GM19240 (cell line): ENCODE data around the gene WNK2.
"Not testable (repeated sequence)": the region's sequence is repeated elsewhere in the genome, so short reads cannot be mapped to it uniquely, and the experiment has no call there.

Experiments used
- DNase-seq: peaks from one replicate; pipeline ENCODE4 v3.0.0; 2011; ENCODE audit warnings: low spot score; ENCODE audit not compliant: insufficient read length

WNK2 gene

DNA sequence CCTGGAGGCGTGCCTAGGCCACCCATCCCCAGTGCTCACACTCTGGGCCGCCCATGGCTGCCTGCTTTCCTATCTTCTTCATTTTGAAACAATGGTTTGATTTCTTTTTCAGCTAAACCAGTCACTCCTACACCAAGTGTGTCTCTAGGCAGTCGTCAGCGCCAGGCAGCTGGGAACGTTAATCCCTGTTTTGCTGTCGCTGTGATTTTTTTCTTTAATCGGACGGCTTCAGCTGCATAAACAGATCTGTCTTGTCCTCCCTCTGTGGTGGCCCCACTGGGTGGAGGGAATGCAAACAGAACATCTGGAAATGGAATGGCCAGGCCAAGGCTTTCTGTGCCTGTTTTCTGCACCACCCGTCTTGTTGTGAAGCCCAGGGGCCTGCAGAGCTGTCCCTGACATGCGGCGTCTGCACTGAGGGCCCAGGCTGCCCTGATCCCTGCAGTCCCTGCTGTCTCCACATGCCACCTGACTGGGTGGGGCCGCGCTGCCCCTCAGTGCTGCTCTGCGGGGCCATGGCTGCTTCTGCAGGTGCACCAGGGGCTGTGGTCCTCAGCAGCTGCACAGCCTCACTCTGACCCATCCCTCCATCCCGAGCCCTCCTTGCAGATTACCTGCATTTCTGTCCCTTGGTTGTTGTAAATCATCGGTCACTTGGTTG is 51.5 kb downstream of the WNK2 start:
- no peak for DNase-seq

DNA sequence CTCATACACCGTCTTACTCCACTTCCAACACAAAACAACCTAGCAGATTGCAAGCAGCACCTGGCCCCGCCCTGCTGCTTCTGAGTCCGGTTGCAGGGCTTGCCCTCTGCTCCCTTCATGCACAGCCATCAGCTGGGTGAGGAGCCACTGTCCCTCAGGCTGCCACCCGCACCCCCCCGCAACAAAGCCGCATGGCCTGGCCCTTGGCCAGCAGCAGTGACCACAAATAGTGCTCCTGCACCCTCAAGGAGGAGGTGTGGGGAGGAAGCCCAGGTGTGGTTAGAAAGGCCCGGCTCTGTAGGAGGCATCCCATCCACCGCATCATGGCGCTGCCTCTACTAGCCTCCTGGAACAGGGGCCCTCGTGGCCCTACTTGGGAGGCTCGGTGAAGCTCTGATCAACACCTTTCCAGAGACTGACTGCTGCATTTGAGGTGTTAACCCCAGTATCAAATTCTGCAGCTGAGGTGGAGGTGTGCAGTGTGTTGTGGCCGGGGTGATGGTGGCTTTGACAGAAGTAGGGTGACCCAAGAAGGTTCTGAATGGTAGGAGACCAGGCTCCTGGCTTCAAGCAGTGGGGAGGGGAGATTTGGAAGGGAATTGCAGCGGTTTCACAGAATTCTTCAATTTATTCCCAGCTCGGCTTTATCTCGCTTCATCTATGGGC is 52.7 kb downstream of the WNK2 start:
- no peak for DNase-seq

DNA sequence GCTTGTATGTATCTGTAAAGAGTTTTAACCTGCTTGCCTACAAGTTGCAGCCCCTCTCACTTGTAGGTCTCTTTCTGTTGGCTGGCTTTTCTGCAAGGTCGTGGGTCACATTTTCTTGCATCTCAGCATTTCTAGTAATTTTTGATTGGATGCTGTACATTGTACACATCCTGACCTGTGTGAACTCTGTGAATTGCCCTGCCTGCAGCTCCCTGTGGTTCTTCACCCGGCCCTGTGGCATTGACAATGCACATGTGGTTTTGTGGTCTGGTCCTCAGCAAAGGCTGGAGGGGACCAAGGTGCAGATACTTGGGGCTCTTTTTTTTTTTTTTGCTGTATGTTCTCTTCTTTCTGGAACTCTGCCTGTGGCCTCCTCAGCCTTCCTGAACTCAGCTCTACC is 53.6 kb downstream of the WNK2 start:
- DNase-seq = no peak

DNA sequence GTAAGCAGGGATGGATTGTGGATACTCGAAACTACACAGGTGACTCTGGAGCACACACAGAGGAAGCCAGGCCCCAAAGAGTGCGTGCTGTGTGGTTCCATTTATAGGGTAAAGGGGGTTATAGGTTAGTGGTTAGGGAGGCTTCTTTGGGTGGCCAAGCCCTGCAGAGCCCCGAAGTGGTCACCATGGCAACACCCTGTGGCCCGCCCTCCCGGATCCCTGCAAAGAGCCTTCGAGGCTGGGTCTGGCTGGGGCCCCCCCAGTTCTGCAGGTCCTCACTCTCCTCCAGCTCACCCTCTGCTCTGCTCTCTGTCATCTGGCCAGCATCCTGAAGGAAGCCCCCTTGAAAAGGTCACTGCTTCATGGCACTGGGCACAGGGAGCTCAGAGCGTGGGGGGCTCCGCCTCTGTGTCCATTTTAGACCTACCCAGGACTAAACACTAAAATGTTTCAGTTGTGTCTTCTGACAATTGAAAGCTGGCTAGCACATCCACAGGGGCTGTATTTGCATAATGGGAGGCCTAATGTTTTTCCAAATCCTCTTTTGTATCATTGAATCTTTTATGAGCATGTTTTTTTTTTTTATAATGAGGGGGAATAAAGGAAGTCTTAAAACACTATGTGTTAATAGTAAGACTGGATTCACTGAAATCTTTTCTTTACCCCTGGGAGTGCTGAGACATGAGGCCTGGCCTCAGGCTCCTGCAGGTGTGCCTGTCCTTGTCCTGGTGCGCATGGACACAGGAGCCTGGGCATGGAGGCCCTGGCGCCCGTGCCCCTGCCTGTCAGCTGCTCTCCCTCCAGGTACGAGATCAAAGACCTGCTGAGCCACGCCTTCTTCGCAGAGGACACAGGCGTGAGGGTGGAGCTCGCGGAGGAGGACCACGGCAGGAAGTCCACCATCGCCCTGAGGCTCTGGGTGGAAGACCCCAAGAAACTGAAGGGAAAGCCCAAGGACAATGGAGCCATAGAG is 55.3 kb downstream of the WNK2 start:
- DNase-seq = no peak

DNA sequence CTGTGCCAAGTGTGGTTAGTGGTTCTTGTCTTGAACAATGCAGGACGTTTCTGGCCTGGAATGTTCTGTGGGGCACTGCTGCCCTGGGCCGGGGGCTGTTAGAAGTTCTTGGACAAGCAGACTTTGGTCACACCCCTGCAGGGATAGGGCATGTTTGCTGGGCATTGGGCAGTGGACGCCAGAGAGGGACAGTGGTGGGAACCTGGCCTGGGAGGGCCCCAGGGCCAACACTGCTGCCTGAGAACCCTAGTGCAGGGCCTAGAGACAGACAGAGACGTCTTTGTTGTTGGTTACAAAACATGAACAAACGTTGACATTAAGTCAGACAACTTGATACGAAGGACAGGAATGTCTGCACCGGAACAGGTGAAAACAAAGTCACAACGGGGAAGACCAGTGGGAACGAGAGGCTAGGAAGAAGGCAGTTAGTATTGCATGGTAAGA is 57.0 kb downstream of the WNK2 start:
- no peak for DNase-seq

DNA sequence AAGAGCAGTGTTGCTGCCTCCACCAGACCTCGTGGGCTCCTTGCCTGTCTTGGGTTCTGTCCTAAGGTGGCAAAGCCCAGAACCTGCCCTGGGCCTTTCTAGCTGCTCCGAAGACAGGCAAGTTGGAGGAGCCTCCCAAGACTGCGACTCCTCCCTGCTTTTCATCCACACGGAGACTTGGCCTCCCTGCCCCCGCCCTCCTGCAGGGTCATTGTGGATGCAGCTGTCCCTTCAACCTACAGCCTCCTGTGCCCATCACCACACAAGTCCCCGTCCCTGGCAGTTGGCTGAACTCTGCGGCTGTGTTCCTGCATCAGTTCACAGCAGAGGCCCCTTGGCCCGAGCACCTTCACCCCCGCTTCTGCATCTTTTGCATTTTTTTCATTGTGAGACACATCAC is 59.2 kb downstream of the WNK2 start:
- no peak for DNase-seq

DNA sequence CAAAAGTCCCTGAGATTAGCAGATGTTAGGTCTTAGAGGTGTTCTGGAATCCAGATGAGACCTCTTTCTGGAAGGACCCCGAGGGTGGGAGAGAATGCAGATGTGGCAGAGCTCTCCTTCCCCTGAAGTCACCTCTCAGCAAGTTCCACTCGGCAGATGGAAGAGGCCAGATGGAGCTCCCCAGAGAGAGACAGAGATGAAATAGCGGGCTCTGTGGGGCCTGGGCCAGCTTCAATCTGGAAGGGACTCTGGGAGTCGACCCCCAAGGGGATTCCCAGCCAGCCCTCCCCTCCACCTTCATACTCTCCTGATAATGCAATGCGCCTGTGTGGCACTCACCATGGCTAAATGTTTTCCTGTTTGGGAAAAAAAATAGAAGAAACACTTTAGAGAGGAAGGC is 60.2 kb downstream of the WNK2 start:
- no peak for DNase-seq

DNA sequence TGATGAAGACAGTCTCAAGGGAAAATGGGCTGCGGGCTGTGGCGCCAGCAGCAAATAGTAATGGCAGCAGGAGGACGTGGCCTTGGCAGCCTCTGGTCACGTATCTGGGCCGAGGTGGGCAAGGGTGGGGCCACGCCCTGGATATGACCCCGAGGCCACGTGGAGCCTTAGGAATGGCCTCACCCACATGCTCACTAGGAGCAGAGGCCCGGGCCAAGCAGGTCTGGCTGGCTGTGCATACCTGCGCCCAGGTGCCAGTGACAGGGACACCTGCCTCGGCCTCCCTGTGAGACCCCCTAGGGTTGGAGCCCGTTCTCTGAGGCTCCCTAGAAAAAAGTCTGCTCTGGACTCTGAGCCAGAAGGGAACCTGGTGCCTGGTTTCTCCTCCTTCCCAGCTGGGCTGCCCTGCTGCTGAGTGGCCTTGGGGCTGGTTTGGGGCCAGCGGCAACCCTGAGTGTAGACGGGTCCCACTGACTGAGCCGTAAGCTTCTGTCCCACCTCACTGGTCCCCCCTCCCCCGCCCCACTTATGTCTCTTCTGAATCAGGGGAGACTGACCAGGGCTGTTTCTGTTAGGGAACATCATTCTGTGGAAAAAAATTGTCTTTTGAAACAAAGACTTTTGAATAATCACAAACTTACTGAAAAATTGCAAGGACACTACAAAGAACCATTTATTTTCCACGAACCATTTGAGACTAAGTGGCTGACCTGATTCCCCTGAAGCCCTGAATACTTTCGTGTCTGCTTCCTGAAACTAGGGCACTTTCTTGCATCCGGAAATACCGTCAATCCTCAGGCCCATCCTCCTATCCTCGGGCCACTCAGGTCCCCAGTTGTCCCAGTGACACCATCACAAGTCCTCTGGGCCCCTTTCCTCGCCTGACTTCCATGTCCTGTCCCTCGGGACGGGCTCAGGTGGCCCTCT is 60.8 kb downstream of the WNK2 start:
- no peak for DNase-seq

DNA sequence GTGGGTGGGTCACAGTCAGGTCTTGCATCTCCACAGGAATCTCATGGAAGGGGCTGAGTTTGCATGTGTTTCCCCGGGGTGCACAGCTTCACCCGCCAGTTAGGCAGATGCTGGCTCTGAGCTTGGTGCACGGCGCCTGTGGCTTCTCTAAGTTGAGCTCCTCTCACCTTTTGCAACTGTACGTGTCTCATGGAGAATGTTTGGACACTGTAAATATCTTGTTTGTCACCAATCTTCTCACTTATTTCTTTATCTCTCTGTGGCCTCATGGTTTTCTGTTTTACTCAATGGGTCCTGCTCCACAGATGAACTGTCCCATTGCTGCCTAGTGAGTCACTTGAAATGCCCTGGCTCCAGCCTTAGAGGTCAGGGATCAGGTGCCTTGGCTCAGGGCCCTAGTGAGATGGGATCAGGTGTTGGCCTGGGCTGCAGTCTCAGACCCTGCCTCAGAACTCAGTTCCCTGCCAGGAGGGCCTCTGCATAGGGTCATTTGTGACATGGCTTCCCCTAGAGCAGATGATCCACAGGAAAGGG is 61.6 kb downstream of the WNK2 start:
- DNase-seq = no peak

DNA sequence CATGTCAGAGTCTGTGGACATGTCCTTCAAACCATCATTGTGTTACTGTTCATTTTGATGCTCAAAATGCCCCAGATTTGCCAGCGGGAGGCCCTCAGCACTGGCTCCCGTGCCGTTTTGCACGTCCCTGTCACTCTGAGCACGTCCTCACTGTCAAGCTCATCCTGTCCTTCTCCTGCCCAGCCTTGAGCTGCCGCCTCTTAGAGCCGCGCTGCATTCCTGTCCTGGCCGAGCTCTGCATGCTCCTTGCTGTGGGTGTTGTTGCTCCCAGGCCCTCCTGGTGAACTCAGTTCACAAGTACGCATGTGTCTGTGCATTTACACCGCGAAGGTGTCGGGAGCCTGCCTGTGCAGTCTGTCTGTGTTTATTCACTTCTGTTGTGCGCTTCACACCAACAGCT is 62.2 kb downstream of the WNK2 start:
- DNase-seq = no peak

DNA sequence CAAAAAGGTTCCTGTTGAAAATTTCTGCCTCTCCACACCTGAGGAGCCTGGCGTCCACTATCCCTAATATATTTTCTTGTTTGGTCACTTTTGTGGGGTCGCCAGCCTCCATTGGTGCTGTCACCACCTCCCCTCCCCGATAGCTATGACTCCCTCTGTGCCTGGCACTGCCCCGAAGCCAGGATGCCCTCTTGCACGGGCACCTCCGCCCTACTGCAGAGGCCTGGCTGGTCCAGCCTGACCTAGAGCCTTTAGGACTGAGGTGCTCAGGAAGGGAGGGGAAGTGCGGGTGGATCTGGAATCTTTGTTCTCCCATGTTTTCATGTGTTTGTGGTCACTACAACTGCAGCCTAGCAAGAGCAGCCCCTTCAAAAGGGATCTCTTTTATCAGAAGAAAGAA is 62.6 kb downstream of the WNK2 start:
- no peak for DNase-seq

DNA sequence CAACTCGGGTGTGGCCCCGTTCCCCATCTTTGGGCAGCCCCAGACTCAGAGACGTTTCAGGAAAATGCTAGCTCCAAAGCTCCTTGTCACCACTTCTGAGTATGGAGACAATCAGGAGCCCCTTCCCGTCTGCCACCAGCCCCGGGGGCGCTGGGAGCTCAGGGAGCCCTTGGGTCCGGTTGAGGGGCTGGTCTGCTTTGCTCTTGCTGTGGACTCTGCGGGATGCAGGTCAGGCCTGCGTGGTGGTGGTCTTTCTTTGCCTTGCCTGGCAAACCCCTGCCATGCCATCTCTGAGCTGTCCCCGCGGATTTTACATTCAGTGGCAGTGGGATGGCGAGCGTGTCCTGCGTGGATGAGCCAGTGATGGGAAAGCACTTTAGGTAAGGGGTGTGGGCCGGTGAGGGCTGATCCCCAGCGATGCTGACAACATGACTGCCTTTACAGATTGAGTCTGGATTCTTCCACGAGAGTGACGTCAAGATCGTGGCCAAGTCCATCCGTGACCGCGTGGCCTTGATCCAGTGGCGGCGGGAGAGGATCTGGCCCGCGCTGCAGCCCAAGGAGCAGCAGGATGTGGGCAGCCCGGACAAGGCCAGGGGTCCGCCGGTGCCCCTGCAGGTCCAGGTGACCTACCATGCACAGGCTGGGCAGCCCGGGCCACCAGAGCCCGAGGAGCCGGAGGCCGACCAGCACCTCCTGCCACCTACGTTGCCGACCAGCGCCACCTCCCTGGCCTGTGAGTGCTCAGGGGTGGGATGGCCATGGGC is 63.3 kb downstream of the WNK2 start:
- no peak for DNase-seq

DNA sequence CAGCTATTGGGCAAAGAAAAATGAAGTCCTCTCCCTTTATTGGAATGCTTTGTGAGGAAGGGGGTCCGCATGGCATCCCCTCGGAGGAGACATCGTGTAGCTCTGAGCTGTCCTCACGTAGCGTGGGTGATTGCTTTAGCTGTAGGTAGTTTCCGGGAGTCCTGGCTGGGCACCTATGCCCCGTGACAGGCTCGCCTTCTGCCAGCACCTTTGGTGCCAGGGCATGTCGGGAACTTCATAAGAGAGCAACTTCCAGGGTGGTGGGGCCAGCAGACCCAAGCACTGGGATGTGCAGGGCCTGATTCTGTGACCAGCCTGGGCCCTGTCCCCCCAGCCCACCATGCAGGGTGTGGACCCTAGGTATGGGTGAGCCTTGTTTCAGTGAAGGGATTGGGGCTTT is 64.0 kb downstream of the WNK2 start:
- no peak for DNase-seq

DNA sequence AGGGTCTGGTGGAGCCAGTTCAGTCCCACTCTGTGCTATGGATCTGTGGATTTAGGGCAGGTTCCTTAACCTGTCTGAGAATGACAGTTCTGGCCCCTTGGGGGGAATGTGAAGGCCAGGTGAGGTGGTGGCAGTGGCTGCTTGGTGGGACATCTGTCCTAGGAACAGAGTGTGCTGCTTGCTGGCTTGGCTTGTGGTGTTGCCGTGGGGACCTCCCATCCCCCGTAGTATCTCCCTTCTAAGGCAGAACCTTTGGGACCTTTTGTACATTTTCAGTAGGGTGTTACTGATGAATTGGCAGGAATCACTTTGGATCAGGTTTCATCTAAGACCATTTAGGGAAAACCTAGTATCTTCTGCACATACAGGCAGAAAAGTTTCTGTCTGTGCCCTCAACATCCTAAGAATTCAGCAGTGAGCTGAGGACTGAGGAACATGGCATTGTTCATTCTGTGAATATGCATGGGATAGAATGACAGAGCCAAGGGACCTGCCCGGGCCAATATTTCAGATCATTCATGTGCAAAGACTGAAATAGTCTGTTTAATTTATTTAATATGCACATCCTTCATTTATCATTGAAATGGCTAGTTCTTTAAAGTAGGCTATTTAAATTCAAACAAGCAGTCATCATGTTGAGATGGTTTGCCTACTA is 64.6 kb downstream of the WNK2 start:
- DNase-seq = no peak

DNA sequence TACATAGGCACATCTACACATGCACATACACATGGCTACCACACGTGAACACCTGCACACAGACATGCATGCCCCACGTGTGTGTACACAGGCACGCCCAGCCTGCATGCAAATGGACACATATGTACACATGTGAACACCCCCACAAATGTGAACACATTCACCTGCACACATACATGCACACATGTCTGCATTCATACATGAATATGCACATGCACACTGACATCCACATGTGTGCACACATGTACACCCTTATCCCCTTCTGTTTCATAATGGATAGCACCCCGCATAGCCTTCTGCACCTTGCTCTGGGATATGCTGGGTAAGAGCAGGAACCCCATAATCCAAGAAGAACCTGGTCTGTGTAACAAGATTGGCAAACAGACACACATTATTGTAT is 66.2 kb downstream of the WNK2 start:
- DNase-seq = no peak

DNA sequence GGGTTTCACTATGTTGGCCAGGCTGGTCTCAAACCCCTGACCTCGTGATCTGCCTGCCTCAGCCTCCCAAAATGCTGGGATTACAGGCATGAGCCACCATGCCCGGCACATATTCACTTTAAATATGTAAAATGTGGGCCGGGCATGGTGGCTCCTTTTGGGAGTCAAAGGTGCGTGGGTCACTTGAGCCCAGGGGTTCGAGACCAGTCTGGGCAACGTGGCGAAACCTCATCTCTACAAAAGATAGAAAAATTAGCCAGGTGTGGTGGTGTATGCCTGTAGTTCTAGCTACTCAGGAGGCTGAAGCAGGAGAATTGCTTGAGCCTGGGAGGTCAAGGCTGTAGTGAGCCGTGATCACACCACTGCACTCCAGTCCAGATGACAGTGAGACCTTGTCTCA is 67.4 kb downstream of the WNK2 start:
- not testable (repeated sequence) for DNase-seq

DNA sequence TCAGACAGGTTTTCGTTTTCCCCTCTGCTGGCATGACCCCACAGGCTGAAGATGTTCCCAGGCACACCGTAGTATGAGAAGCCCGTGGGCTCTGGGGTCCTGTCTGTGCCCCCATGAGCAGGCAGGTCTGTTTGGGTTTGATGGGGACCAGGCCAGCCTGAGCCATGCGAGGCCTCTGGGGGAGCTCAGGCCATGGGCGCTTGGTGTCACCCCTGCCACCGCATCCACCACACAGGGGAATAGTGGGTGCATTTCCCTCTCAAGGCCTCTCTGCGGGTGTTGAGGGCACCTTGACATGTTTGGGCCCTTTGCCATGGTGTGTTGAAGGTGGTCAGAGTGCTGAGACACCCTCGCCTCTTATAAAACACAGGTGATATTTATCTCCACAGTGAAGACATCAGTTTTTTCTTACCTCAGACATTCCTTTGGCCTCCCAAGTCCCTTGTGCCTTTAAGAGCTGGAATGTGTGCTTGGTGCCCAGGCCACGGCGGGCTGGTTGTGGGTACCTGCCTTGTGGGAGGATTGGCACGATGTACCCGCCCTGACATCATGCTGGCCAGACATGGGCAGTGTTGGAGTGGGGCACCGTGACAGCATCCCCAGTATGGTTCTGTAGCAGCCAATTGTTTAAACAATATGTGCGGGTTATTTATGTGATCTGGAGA is 68.3 kb downstream of the WNK2 start:
- DNase-seq = no peak

DNA sequence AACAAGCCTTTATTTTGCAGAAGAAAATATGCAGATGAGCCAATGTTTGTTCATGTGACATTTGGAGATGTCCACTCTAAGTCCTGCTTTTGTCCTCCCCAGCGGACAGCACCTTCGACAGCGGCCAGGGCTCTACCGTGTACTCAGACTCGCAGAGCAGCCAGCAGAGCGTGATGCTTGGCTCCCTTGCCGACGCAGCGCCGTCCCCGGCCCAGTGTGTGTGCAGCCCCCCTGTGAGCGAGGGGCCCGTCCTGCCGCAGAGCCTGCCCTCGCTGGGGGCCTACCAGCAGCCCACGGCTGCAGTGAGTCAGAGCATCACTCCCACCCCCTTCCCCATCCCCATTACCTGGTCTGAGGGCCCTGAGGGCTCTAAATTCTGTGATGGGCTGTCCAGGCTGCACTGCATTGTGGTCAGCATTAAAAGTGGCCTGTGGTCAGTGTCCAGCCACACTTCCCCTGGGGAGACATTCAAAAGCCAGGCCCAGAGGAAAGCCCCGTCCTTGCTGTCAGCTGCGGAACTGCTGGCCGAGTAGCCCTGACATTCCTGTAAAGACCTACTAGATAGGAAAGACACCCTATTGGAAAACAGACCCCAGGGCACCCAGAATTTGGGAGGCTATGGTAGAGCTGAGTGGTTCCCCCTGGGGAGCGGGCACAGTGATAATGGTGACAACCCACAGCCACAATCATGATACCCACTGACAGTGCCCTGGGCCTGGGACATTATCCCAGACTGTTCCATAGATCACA is 69.0 kb downstream of the WNK2 start:
- no peak for DNase-seq
